ENCODE data around the gene CWC25.

DNA sequence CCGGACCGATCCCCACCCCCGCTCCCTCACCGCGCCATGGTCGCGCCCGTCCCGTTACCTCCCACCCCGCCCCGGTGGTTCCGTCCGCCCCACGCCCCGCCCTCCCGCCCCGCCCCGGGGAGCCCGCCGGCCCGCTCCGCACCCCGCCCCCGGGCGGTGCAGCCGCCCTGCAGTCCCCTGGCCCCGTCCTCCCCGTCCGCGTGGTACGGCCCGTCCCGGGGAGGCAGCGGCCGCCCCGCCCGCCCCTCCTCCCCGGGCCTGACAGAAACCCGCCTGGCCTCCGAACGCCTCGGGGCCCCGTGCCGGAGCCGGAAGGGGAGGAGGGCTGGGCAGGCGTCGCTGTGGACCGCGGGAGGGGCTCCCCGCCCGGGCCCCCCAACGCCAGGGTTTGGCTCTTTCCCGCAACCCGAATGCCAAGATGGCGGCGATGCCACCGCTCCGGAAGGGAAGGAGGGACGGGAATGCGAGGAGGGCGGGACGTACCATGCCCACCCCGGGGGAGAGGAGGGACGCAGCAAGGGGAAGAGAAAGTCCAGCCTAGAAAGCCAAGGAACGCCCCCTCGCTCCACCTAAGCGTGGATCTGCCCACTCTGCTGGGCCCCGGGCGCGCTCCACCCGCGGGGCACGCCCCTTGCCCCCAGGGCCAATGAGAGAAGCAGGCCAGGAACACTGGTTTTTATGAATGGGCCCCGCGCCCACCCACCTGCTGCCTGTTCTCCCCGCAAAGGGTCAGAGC lies 25.5 kb downstream of the CWC25 start, which contains the start of gene PIP4K2B:
- TF ChIP-seq, protein P1, sequence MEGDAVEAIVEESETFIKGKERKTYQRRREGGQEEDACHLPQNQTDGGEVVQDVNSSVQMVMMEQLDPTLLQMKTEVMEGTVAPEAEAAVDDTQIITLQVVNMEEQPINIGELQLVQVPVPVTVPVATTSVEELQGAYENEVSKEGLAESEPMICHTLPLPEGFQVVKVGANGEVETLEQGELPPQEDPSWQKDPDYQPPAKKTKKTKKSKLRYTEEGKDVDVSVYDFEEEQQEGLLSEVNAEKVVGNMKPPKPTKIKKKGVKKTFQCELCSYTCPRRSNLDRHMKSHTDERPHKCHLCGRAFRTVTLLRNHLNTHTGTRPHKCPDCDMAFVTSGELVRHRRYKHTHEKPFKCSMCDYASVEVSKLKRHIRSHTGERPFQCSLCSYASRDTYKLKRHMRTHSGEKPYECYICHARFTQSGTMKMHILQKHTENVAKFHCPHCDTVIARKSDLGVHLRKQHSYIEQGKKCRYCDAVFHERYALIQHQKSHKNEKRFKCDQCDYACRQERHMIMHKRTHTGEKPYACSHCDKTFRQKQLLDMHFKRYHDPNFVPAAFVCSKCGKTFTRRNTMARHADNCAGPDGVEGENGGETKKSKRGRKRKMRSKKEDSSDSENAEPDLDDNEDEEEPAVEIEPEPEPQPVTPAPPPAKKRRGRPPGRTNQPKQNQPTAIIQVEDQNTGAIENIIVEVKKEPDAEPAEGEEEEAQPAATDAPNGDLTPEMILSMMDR (IDR thresholded peaks at IDR 0.05) = peak in 1 of 6 experiments; percentile 6
- TF ChIP-seq POLR2A (IDR thresholded peaks at IDR 0.05) = peak; percentile 30 to 53

All from adrenal gland (tissue), 5 donors.